Stomach smooth muscle (tissue), 2 donors: ENCODE results near the gene MAVS.

Experiments
- H3K27ac ChIP-seq: one replicate; pipeline ENCODE4 v1.7.0; 2013; ENCODE audit warnings: mild to moderate bottlenecking, low read length, inconsistent platforms
- H3K27me3 ChIP-seq, 2 donors: one replicate each; pipeline ENCODE4 v1.7.0; 2013; ENCODE audit warnings: low read length in 2 of 2; ENCODE audit not compliant: insufficient read depth in 2 of 2, control insufficient read depth in 1 of 2
- H3K36me3 ChIP-seq, 2 donors: one replicate each; pipeline ENCODE4 v1.7.0; 2013; ENCODE audit warnings: low read length in 2 of 2; ENCODE audit not compliant: control insufficient read depth in 2 of 2, insufficient read depth in 2 of 2
- H3K4me1 ChIP-seq: one replicate; pipeline ENCODE4 v1.7.0; 2013; ENCODE audit warnings: low read length; ENCODE audit not compliant: control insufficient read depth, insufficient read depth
- H3K4me3 ChIP-seq, 2 donors: one replicate each; pipeline ENCODE4 v1.7.0; 2013; ENCODE audit warnings: low read length in 2 of 2
- H3K9ac ChIP-seq, 2 donors: one replicate each; pipeline ENCODE4 v1.7.0; 2013; ENCODE audit warnings: low read length in 2 of 2, mild to moderate bottlenecking in 1 of 2
- H3K9me3 ChIP-seq, 2 donors: one replicate each; pipeline ENCODE4 v1.7.0; 2013; ENCODE audit warnings: low read length in 2 of 2; ENCODE audit not compliant: control insufficient read depth in 2 of 2
- donor health status: healthy.
- donor health status: Pancreatic carcinoma.

Gene MAVS

DNA sequence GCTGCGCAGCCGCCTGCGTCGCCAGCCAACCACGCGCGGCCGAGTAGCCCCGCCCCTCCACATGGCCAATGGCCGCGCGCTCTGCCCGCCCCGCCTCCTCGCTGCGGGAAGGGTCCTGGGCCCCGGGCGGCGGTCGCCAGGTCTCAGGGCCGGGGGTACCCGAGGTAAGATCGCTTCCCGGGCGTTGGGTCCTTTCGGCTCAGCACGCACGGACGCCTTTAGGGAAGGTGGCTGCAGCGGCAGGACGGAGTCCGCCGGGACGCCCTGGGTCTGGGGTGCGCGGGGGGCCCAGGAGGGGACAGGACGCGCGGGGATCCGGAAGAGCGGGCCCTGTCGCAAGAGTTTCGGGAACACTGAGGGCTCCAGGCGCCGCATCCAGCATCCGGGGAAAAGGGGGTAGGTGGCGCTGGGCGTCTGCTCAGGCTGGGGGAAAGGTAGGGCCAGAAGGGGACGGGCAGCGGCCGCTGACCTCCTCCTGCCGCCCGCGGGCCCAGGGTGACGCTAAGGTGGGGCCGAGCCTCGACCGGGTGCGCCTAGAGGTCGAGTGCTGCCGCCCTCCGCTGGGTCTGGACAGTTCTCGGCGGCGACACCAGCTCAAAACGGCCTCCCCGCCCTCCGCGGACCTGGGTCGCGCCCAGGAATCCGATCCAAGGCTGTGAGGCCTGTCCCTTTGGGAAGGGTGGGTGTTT, at the start of gene MAVS:
TSS of gene MAVS (plus strand) at position 95 of the 689 bp plus-strand sequence. CDS start 7,791 bp downstream, outside the sequence.
- peak within 1 kb of the TSS; percentile 96 to 98 for H3K9ac ChIP-seq
- H3K36me3 ChIP-seq, result no peaks in the 10 kb centered on the region
- no peaks in the 10 kb centered on the region for H3K27me3 ChIP-seq
- no peaks in the 10 kb centered on the region for H3K9me3 ChIP-seq
- H3K4me3 ChIP-seq, result peak within 1 kb of the TSS; percentile 93 to 94
- peak within 1 kb of the TSS; percentile 86 for H3K27ac ChIP-seq
- H3K4me1 ChIP-seq, result peaks cover 13% of the 10 kb centered on the region

DNA sequence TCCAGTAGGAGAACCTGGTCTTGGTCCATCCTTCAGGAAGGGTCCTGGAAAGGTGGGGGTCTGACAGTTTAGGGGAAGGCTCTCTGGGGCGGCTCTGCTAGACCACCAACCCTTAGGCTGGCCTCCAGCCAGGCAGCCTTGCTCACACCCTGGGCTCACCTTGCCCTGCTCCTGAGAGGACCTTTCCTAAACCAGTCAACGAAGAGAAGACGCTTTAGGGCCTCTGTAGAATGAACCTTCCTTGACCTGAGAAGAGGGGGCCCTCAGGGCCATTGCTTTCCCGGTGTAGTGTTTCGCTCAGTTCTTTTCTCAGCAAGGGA, 49.4 kb upstream of the MAVS start:
- H3K27ac ChIP-seq, result peak overlapping the region; percentile 67

DNA sequence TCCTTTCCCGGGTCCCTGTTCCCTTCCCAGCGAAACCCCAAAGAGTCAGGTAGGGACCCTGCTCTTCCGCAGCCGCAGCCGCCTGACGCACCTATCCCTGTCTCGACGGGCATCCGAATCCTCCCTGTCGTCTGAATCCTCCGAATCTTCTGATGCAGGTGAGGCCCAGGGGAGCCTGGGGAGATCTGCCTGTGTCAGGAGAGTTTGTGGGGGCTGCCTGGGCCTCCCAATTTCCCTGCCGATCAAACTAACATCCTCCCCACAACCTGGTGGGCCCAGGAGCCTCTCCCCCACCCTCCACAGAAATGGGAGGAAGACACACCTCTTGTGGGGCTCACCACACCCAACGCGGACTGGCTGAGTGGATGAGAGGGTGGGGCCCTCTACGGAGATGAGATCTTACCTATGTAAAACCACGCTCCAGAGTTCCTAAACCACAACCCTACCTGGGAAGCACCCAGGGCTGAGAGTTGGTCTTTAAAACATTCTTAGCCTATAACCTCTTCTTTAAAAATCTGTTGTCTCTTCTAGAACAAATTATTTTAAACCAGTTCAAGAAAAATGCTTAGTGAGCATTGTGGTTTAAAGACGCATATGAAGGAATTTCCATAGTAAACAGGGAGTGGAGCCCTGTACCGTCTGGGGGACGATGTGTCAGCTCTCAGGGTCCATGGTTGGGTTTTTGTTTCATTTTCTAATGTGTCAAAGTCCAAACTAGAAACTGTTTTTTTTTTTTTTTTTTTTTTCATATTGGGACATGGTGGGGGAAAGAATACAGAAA, 48.9 kb upstream of the MAVS start:
- Histone ChIP-seq H3K4me3 (peak overlapping the region; percentile 76 to 94), H3K9ac (peak overlapping the region; percentile 39 to 73), H3K4me1 (peaks cover 55% of the 10 kb centered on the region), H3K36me3 (peaks cover 24 to 26% of the 10 kb centered on the region in 2 donors), H3K27me3 (no peaks in the 10 kb centered on the region), H3K27ac (peak overlapping the region; percentile 67), H3K9me3 (no peaks in the 10 kb centered on the region)

More for the DNA sequence above, 49.4 kb upstream of the MAVS start:
- no peaks in the 10 kb centered on the region for H3K9me3 ChIP-seq
- peaks cover 55% of the 10 kb centered on the region for H3K4me1 ChIP-seq
- H3K36me3 ChIP-seq, result peaks cover 20% of the 10 kb centered on the region in 2 donors
- H3K4me3 ChIP-seq, result peak overlapping the region; percentile 76 to 94
- peak overlapping the region; percentile 39 to 73 for H3K9ac ChIP-seq
- no peaks in the 10 kb centered on the region for H3K27me3 ChIP-seq

DNA sequence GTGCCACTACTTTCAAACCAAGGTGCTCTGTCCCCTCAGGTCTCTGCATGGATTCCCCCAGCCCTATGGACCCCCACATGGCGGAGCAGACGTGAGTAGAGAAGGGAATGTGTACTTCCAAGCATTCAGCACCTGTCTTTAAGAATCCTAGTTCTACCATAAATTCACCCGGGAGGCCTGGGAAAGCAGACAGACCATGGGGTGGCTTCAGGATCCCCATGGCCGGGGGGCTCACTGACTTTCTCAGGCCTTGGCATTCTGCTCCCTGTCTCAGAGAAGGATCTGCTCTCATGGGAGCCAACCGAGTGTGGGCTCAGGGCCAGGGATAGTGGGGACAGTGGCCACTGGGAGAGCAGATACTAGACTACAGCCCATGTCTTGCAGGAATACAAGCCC, 48.3 kb upstream of the MAVS start:
- H3K36me3 ChIP-seq, result peaks cover 30 to 32% of the 10 kb centered on the region in 2 donors
- peak overlapping the region; percentile 67 for H3K27ac ChIP-seq
- peaks cover 55% of the 10 kb centered on the region for H3K4me1 ChIP-seq
- H3K27me3 ChIP-seq, result no peaks in the 10 kb centered on the region
- no peaks in the 10 kb centered on the region for H3K9me3 ChIP-seq
- H3K4me3 ChIP-seq, result peak overlapping the region in 1 of 2 donors; percentile 8
- H3K9ac ChIP-seq, result peak overlapping the region in 1 of 2 donors; percentile 9

DNA sequence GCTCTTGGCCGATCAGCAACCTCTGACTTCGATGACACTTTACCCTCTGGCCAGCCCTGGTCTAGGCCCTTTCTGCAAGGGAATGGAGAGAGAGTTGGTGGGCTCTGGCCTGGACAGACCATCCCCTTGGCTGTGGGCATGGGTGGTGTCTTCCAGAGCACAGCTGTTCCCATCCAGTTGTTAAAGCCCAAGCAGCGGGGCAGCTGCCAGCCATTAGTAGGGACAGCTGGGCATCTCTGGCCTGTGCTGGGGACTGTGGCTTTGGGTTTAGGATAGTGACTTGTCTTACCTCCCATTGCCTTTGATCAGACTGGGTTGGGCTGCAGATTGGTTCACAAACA, 47.8 kb upstream of the MAVS start:
- peaks cover 55% of the 10 kb centered on the region for H3K4me1 ChIP-seq
- peaks cover 35 to 37% of the 10 kb centered on the region in 2 donors for H3K36me3 ChIP-seq
- peak overlapping the region; percentile 55 for H3K27ac ChIP-seq
- H3K4me3 ChIP-seq, result no peak overlapping the region
- no peaks in the 10 kb centered on the region for H3K9me3 ChIP-seq
- H3K27me3 ChIP-seq, result no peaks in the 10 kb centered on the region
- no peak overlapping the region for H3K9ac ChIP-seq

DNA sequence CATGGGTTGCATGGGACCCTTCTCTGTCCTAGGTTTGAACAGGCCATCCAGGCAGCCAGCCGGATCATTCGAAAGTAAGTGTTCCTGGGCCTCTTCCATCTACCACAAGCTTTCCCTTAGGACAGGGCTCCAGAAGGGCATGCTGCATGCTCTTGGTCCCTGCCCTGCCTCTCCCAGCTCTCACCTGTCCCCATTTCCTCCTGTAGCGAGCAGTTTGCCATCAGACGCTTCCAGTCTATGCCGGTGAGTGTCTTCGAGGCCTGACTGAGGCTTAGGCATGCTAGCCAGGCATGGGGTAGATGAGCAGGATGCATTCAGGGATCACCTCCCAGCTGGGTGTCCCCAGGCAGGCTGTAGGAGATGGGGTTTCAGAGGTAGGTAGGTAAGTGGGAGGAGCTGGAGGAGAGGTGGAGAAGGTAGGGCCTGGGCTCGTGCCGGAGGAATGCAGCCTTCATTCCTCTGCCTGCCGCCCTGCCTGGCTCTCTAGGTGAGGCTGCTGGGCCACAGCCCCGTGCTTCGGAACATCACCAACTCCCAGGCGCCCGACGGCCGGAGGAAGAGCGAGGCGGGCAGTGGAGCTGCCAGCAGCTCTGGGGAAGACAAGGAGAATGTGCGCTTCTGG, 46.3 kb upstream of the MAVS start:
- Histone ChIP-seq H3K27me3 (no peaks in the 10 kb centered on the region), H3K9me3 (no peaks in the 10 kb centered on the region), H3K27ac (peak overlapping the region; percentile 55), H3K4me3 (no peak overlapping the region), H3K36me3 (peaks cover 42 to 45% of the 10 kb centered on the region in 2 donors), H3K9ac (peak overlapping the region; percentile 11 to 29), H3K4me1 (peaks cover 45% of the 10 kb centered on the region)

DNA sequence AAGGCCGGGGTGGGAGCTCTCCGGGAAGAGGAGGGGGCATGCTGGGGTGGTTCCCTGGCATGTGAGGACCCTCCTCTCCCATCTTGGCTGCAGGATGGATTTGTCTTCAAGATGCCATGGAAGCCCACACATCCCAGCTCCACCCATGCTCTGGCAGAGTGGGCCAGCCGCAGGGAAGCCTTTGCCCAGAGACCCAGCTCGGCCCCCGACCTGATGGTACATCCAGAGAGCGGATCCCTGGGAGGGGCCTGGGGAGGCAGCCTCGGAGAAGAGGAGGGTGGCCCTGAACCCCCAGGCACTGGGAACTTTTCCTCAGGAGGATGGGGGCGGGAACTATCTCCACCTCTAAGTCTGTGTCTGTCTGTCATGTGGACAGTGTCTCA, 45.8 kb upstream of the MAVS start:
- Histone ChIP-seq H3K4me3 (no peak overlapping the region), H3K9ac (no peak overlapping the region), H3K4me1 (peaks cover 45% of the 10 kb centered on the region), H3K9me3 (no peaks in the 10 kb centered on the region), H3K27me3 (no peaks in the 10 kb centered on the region), H3K27ac (no peak overlapping the region), H3K36me3 (peaks cover 42 to 48% of the 10 kb centered on the region in 2 donors)

DNA sequence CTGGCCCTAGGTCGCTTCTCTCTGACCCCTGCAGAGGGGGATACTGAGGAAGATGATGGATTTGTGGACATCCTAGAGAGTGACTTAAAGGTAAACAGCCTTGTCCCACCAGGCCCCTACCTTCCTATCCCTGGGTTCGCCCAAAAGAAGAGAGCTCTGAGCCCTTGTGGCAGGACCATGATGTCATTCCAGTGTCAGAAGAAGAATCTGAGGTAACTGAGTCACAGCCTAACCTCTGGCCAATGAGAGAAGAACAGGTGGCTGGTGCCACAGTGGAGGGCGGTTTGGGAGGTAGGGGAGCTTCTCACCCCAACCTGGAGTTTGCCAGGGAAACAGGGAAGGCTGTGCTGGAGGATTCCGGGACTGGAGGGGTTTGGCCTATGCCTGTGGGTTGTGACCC, 45.3 kb upstream of the MAVS start:
- H3K4me1 ChIP-seq, result peaks cover 49% of the 10 kb centered on the region
- H3K9ac ChIP-seq, result peak overlapping the region in 1 of 2 donors; percentile 29
- no peak overlapping the region for H3K27ac ChIP-seq
- H3K9me3 ChIP-seq, result no peaks in the 10 kb centered on the region
- H3K27me3 ChIP-seq, result no peaks in the 10 kb centered on the region
- H3K36me3 ChIP-seq, result peaks cover 42 to 48% of the 10 kb centered on the region in 2 donors
- no peak overlapping the region for H3K4me3 ChIP-seq

DNA sequence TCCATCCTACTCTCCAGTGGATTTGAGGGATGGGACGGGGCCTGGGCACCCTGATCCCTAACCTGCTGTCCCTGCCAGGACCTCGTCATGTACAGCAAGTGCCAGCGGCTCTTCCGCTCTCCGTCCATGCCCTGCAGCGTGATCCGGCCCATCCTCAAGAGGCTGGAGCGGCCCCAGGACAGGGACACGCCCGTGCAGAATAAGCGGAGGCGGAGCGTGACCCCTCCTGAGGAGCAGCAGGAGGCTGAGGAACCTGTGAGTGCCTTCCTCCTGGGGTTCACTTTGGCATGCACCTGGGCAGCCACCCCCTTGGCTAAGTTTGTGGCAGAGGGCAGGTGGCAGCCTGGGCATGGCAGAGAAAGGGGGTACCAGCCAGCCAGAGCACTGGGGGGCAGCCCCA, 44.8 kb upstream of the MAVS start:
- no peaks in the 10 kb centered on the region for H3K9me3 ChIP-seq
- peaks cover 42 to 48% of the 10 kb centered on the region in 2 donors for H3K36me3 ChIP-seq
- no peak overlapping the region for H3K4me3 ChIP-seq
- H3K9ac ChIP-seq, result no peak overlapping the region
- no peak overlapping the region for H3K27ac ChIP-seq
- no peaks in the 10 kb centered on the region for H3K27me3 ChIP-seq
- H3K4me1 ChIP-seq, result peaks cover 48% of the 10 kb centered on the region

DNA sequence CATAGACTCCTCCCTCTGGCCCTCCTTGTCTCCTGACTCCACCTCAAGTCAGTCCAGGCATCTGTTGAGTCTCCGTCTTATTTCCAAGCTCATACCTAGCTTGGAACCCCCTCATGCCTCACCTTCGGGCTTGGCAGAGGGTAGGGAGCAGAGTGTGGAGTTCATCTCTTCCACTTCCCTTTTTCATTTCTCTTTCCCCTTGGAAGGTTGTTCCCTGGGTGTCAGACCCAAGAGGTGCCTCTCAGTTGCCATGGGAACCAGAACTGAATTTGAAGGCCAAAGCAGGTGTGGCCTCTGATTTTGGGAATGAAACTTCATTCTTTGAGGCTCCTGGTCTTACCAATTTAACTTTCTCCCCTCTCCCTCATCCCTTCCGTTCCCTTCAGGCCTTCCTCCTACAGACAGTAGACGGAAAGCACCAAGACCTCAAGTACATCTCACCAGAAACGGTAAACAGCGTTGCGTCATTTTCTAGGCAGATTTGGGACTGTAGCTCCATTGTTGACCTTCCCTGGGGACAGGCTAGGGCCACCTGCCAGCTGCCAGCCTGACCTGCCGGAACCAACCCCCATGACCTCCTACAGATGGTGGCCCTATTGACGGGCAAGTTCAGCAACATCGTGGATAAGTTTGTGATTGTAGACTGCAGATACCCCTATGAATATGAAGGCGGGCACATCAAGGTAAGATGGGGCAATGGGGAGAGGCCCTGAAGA, 44.0 kb upstream of the MAVS start:
- Histone ChIP-seq H3K27ac (no peak overlapping the region), H3K27me3 (no peaks in the 10 kb centered on the region), H3K4me1 (peaks cover 48% of the 10 kb centered on the region), H3K9me3 (no peaks in the 10 kb centered on the region), H3K4me3 (no peak overlapping the region), H3K9ac (no peak overlapping the region), H3K36me3 (peaks cover 42 to 48% of the 10 kb centered on the region in 2 donors)
